ENCODE measurements around the gene PDCD1.
A peak's percentile ranks its signal among the peaks of the same experiment; 100 is the strongest.

Gene PDCD1

GRCh38 chr2:241813644-241814392 lies 44.9 kb downstream of the PDCD1 start:
- POLR2A ChIA-PET, result interaction anchor here (0.5 to 1.4 kb wide), 4 partner anchors 29 to 641 kb away, joined by 4 to 7 read pairs (median 4); partner anchors contain the start of gene PDCD1
- CTCF ChIA-PET, result interaction anchor here (0.7 to 1.4 kb wide), 2 partner anchors 21 to 36 kb away, joined by 3 to 4 read pairs; no protein-coding TSS in a partner anchor
- DNase-seq (ENCODE audit: extremely low spot score), result peak; percentile 49
- TF ChIP-seq, protein P1, sequence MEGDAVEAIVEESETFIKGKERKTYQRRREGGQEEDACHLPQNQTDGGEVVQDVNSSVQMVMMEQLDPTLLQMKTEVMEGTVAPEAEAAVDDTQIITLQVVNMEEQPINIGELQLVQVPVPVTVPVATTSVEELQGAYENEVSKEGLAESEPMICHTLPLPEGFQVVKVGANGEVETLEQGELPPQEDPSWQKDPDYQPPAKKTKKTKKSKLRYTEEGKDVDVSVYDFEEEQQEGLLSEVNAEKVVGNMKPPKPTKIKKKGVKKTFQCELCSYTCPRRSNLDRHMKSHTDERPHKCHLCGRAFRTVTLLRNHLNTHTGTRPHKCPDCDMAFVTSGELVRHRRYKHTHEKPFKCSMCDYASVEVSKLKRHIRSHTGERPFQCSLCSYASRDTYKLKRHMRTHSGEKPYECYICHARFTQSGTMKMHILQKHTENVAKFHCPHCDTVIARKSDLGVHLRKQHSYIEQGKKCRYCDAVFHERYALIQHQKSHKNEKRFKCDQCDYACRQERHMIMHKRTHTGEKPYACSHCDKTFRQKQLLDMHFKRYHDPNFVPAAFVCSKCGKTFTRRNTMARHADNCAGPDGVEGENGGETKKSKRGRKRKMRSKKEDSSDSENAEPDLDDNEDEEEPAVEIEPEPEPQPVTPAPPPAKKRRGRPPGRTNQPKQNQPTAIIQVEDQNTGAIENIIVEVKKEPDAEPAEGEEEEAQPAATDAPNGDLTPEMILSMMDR (IDR thresholded peaks at IDR 0.05; ENCODE audit: control extremely low read depth, extremely low read depth, low read depth, missing control alignments), result no peak

GRCh38 chr2:241812730-241813643 lies 45.7 kb downstream of the PDCD1 start:
- peak; percentile 17 for DNase-seq (ENCODE audit: extremely low spot score)
- ChIA-PET CTCF (interaction anchor here (1.0 to 1.4 kb wide), 2 partner anchors 35 to 66 kb away, joined by 3 to 4 read pairs; no protein-coding TSS in a partner anchor), POLR2A (interaction anchor here (1.0 to 1.4 kb wide), 2 partner anchors 30 to 53 kb away, joined by 4 read pairs; no protein-coding TSS in a partner anchor)
- TF ChIP-seq, protein P1 (IDR thresholded peaks at IDR 0.05; ENCODE audit: control extremely low read depth, extremely low read depth, low read depth, missing control alignments), result no peak

GRCh38 chr2:241811952-241812729 lies 46.6 kb downstream of the PDCD1 start:
- POLR2A ChIA-PET, result no interaction called here
- no peak for DNase-seq (ENCODE audit: extremely low spot score)
- CTCF ChIA-PET, result interaction anchor here (1.0 kb wide), 1 partner anchor 66 kb away, joined by 3 read pairs; no protein-coding TSS in a partner anchor
- TF ChIP-seq, protein P1 (IDR thresholded peaks at IDR 0.05; ENCODE audit: control extremely low read depth, extremely low read depth, low read depth, missing control alignments), result no peak

GRCh38 chr2:241811201-241811951 lies 47.3 kb downstream of the PDCD1 start:
- TF ChIP-seq, protein P1 (IDR thresholded peaks at IDR 0.05; ENCODE audit: control extremely low read depth, extremely low read depth, low read depth, missing control alignments), result no peak
- CTCF ChIA-PET, result no interaction called here
- POLR2A ChIA-PET, result interaction anchor here (0.5 kb wide), 1 partner anchor 19 kb away, joined by 3 read pairs; no protein-coding TSS in a partner anchor
- peak; percentile 20 for DNase-seq (ENCODE audit: extremely low spot score)

- ChIA-PET CTCF (no interaction called here), POLR2A (interaction anchor here (0.5 kb wide), 1 partner anchor 18 kb away, joined by 3 read pairs; no protein-coding TSS in a partner anchor)
- TF ChIP-seq, protein P1 (IDR thresholded peaks at IDR 0.05; ENCODE audit: control extremely low read depth, extremely low read depth, low read depth, missing control alignments), result no peak
- peak; percentile 25 for DNase-seq (ENCODE audit: extremely low spot score)
These were observed 48.1 kb downstream of the PDCD1 start for GRCh38 chr2:241810307-241811200.

All from GM10248 (cell line).